ENCODE results near the gene GPR42.
"Not testable (repeated sequence)": the region's sequence is repeated elsewhere in the genome, so short reads cannot be mapped to it uniquely, and the experiment has no call there.

The GPR42 gene

GRCh38 chr19:35355791-35356460 is 14.9 kb upstream of the GPR42 start:
- Histone ChIP-seq H4K20me1 (ENCODE audit: insufficient read depth, low read length, poor library complexity, severe bottlenecking) (no peaks in the 10 kb centered on the region), H3K79me2 (ENCODE audit: insufficient read depth, low read length) (no peaks in the 10 kb centered on the region), H3K4me3 (ENCODE audit: low read length, poor library complexity, severe bottlenecking) (no peak overlapping the region), H3K9me2 (replicated peaks; ENCODE audit: low read depth, low read length) (no peaks in the 10 kb centered on the region), H3K36me3 (ENCODE audit: insufficient read depth, low read length) (no peaks in the 10 kb centered on the region), H3K4me1 (ENCODE audit: insufficient read depth, low read length, poor library complexity, severe bottlenecking) (peaks cover 3% of the 10 kb centered on the region), H2AFZ (ENCODE audit: low read length) (no peak overlapping the region), H3K9me3 (ENCODE audit: insufficient read depth, low read depth, low read length) (no peaks in the 10 kb centered on the region), H3F3A (ENCODE audit: low read depth) (no peaks in the 10 kb centered on the region), H3K27me3 (ENCODE audit: insufficient read depth, low read length, poor library complexity, severe bottlenecking) (no peaks in the 10 kb centered on the region), H3K9ac (ENCODE audit: low read depth, low read length, poor library complexity, severe bottlenecking) (no peak overlapping the region), H3K4me2 (ENCODE audit: low read depth, low read length, poor library complexity, severe bottlenecking) (no peak overlapping the region)
- no peak for TF ChIP-seq EZH2phosphoT487 (IDR thresholded peaks at IDR 0.05; ENCODE audit: borderline replicate concordance)
- no peak for TF ChIP-seq CTCF (conservative IDR thresholded peaks at IDR 0.05; ENCODE audit: low read length)

GRCh38 chr19:35357867-35358573 is 12.8 kb upstream of the GPR42 start, which contains the start of gene FFAR3:
Gene FFAR3 (plus strand): TSS chr19:35358460. CDS start chr19:35358891, 431 bp downstream.
- H3K79me2 ChIP-seq (ENCODE audit: insufficient read depth, low read length) = no peaks in the 10 kb centered on the region
- H3K4me3 ChIP-seq (ENCODE audit: low read length, poor library complexity, severe bottlenecking) = no peak within 1 kb of the TSS
- TF ChIP-seq CTCF (conservative IDR thresholded peaks at IDR 0.05; ENCODE audit: low read length) (no peak), EZH2phosphoT487 (IDR thresholded peaks at IDR 0.05; ENCODE audit: borderline replicate concordance) (no peak)
- H3F3A ChIP-seq (ENCODE audit: low read depth) = no peaks in the 10 kb centered on the region
- no peak within 1 kb of the TSS for H3K4me2 ChIP-seq (ENCODE audit: low read depth, low read length, poor library complexity, severe bottlenecking)
- 0 out of 2 replicates have a peak within 1 kb of the TSS, but pooled peaks have one; percentile 41 for H2AFZ ChIP-seq (ENCODE audit: low read length)
- H3K9me2 ChIP-seq (replicated peaks; ENCODE audit: low read depth, low read length) = no peaks in the 10 kb centered on the region
- H3K9ac ChIP-seq (ENCODE audit: low read depth, low read length, poor library complexity, severe bottlenecking) = no peak within 1 kb of the TSS
- no peaks in the 10 kb centered on the region for H4K20me1 ChIP-seq (ENCODE audit: insufficient read depth, low read length, poor library complexity, severe bottlenecking)
- H3K9me3 ChIP-seq (ENCODE audit: insufficient read depth, low read depth, low read length) = no peaks in the 10 kb centered on the region
- H3K27me3 ChIP-seq (ENCODE audit: insufficient read depth, low read length, poor library complexity, severe bottlenecking) = no peaks in the 10 kb centered on the region
- no peaks in the 10 kb centered on the region for H3K36me3 ChIP-seq (ENCODE audit: insufficient read depth, low read length)
- H3K4me1 ChIP-seq (ENCODE audit: insufficient read depth, low read length, poor library complexity, severe bottlenecking) = peaks cover 3% of the 10 kb centered on the region

GRCh38 chr19:35358834-35359233 is 12.0 kb upstream of the GPR42 start:
- not testable (repeated sequence) for H4K20me1 ChIP-seq (ENCODE audit: insufficient read depth, low read length, poor library complexity, severe bottlenecking); H3F3A ChIP-seq (ENCODE audit: low read depth); H3K27me3 ChIP-seq (ENCODE audit: insufficient read depth, low read length, poor library complexity, severe bottlenecking); H3K9ac ChIP-seq (ENCODE audit: low read depth, low read length, poor library complexity, severe bottlenecking); H3K4me1 ChIP-seq (ENCODE audit: insufficient read depth, low read length, poor library complexity, severe bottlenecking); H3K4me3 ChIP-seq (ENCODE audit: low read length, poor library complexity, severe bottlenecking); H3K36me3 ChIP-seq (ENCODE audit: insufficient read depth, low read length); H3K9me3 ChIP-seq (ENCODE audit: insufficient read depth, low read depth, low read length); H3K9me2 ChIP-seq (replicated peaks; ENCODE audit: low read depth, low read length); H3K79me2 ChIP-seq (ENCODE audit: insufficient read depth, low read length); H2AFZ ChIP-seq (ENCODE audit: low read length); H3K4me2 ChIP-seq (ENCODE audit: low read depth, low read length, poor library complexity, severe bottlenecking)

GRCh38 chr19:35359395-35359794 is 11.5 kb upstream of the GPR42 start:
- not testable (repeated sequence) for H3K4me2 ChIP-seq (ENCODE audit: low read depth, low read length, poor library complexity, severe bottlenecking); H3K79me2 ChIP-seq (ENCODE audit: insufficient read depth, low read length); H2AFZ ChIP-seq (ENCODE audit: low read length); H3K27me3 ChIP-seq (ENCODE audit: insufficient read depth, low read length, poor library complexity, severe bottlenecking); H3K36me3 ChIP-seq (ENCODE audit: insufficient read depth, low read length); H3K9me3 ChIP-seq (ENCODE audit: insufficient read depth, low read depth, low read length); H3K4me3 ChIP-seq (ENCODE audit: low read length, poor library complexity, severe bottlenecking); H3K4me1 ChIP-seq (ENCODE audit: insufficient read depth, low read length, poor library complexity, severe bottlenecking); H3K9me2 ChIP-seq (replicated peaks; ENCODE audit: low read depth, low read length); H4K20me1 ChIP-seq (ENCODE audit: insufficient read depth, low read length, poor library complexity, severe bottlenecking); H3F3A ChIP-seq (ENCODE audit: low read depth); H3K9ac ChIP-seq (ENCODE audit: low read depth, low read length, poor library complexity, severe bottlenecking)

GRCh38 chr19:35360081-35360480 is 10.8 kb upstream of the GPR42 start:
- H3K9me2 ChIP-seq (replicated peaks; ENCODE audit: low read depth, low read length); H3K4me2 ChIP-seq (ENCODE audit: low read depth, low read length, poor library complexity, severe bottlenecking); H2AFZ ChIP-seq (ENCODE audit: low read length); H3K27me3 ChIP-seq (ENCODE audit: insufficient read depth, low read length, poor library complexity, severe bottlenecking); H3F3A ChIP-seq (ENCODE audit: low read depth); H3K9ac ChIP-seq (ENCODE audit: low read depth, low read length, poor library complexity, severe bottlenecking); H4K20me1 ChIP-seq (ENCODE audit: insufficient read depth, low read length, poor library complexity, severe bottlenecking); H3K9me3 ChIP-seq (ENCODE audit: insufficient read depth, low read depth, low read length); H3K4me3 ChIP-seq (ENCODE audit: low read length, poor library complexity, severe bottlenecking); H3K4me1 ChIP-seq (ENCODE audit: insufficient read depth, low read length, poor library complexity, severe bottlenecking); H3K36me3 ChIP-seq (ENCODE audit: insufficient read depth, low read length); H3K79me2 ChIP-seq (ENCODE audit: insufficient read depth, low read length): not testable (repeated sequence)

Data from Loucy (cell line).